Lower leg skin (tissue), 3 donors: ENCODE data around the gene KLHL25.

Experiments used
- CTCF ChIP-seq, 3 donors: fragments of 450-650 bp; IDR thresholded peaks; one replicate each; pipeline ENCODE4 v1.5.1; 2016; ENCODE audit warnings: antibody characterized with exemption in 3 of 3, mild to moderate bottlenecking in 3 of 3, moderate library complexity in 2 of 3
- POLR2A ChIP-seq, 2 donors: fragments of 450-650 bp; IDR thresholded peaks; one replicate each; pipeline ENCODE4 v1.6.1; 2016 to 2017; ENCODE audit warnings: antibody characterized with exemption in 2 of 2, mild to moderate bottlenecking in 1 of 2, moderate library complexity in 1 of 2

- TF ChIP-seq CTCF (IDR thresholded peaks at IDR 0.05) (no peak), POLR2A (IDR thresholded peaks at IDR 0.05) (no peak)
Measured at GRCh38 chr15:85753791-85754452, 40.8 kb downstream of the KLHL25 start.
